ENCODE results near the gene LDLRAD3. TPM values are rescaled to one million over a fixed set of nuclear protein-coding genes. Genes with fewer than 3 reads are reported as not detected.

Gene LDLRAD3
- total and polyA plus RNA-seq, 7 experiments from 2014 or later, result 0.08 to 6.9 (median 0.41) TPM; not detected in 3

- no peak for ATAC-seq
- no peak overlapping the region for H3K27ac Mint-ChIP-seq
- Histone ChIP-seq H3K4me1 (ENCODE audit: control insufficient read depth in 2 of 2, insufficient read depth in 2 of 2, low read length in 2 of 2) (no peaks in the 10 kb centered on the region), H3K4me3 (ENCODE audit: low read length) (no peak overlapping the region), H3K27me3 (ENCODE audit: control insufficient read depth in 2 of 2, insufficient read depth in 2 of 2, low read length in 2 of 2) (no peaks in the 10 kb centered on the region), H3K9me3 (ENCODE audit: control insufficient read depth in 2 of 3, low read length in 3 of 3) (no peaks in the 10 kb centered on the region), H3K27ac (ENCODE audit: low read depth, low read length) (no peak overlapping the region), H3K36me3 (ENCODE audit: control insufficient read depth in 2 of 3, insufficient read depth in 3 of 3, low read length in 3 of 3) (no peaks in the 10 kb centered on the region)
- intact Hi-C loops (cut with micrococcal nuclease), result no loop called here
- H3K9me3 Mint-ChIP-seq, result peaks cover 0 to 11% (median 1%) of the 10 kb centered on the region in 11 donors
- DNase-seq, result no peak
- peaks cover 8 to 22% (median 9%) of the 10 kb centered on the region in 5 donors for H3K27me3 Mint-ChIP-seq
- no peak overlapping the region for H3K4me3 Mint-ChIP-seq
- ChIA-PET POLR2A (no interaction called here), CTCF (no interaction called here)
- no peaks in the 10 kb centered on the region for H3K4me1 Mint-ChIP-seq
- peaks cover 0 to 4% (median 0%) of the 10 kb centered on the region in 5 donors for H3K36me3 Mint-ChIP-seq
Observed at GRCh38 chr11:35976434-35976833, 32.6 kb downstream of the LDLRAD3 start.

- H3K4me3 Mint-ChIP-seq, result no peak overlapping the region
- ATAC-seq (no peak), DNase-seq (no peak)
- Histone ChIP-seq H3K4me3 (ENCODE audit: low read length) (no peak overlapping the region), H3K27ac (ENCODE audit: low read depth, low read length) (no peak overlapping the region), H3K27me3 (ENCODE audit: control insufficient read depth in 2 of 2, insufficient read depth in 2 of 2, low read length in 2 of 2) (no peaks in the 10 kb centered on the region), H3K36me3 (ENCODE audit: control insufficient read depth in 2 of 3, insufficient read depth in 3 of 3, low read length in 3 of 3) (no peaks in the 10 kb centered on the region), H3K4me1 (ENCODE audit: control insufficient read depth in 2 of 2, insufficient read depth in 2 of 2, low read length in 2 of 2) (no peaks in the 10 kb centered on the region), H3K9me3 (ENCODE audit: control insufficient read depth in 2 of 3, low read length in 3 of 3) (no peaks in the 10 kb centered on the region)
- ChIA-PET POLR2A (no interaction called here), CTCF (no interaction called here)
- H3K27me3 Mint-ChIP-seq, result peaks cover 6 to 21% (median 13%) of the 10 kb centered on the region in 5 donors
- peaks cover 0 to 9% (median 0%) of the 10 kb centered on the region in 11 donors for H3K9me3 Mint-ChIP-seq
- intact Hi-C loops (cut with micrococcal nuclease), result no loop called here
- H3K4me1 Mint-ChIP-seq, result no peaks in the 10 kb centered on the region
- H3K36me3 Mint-ChIP-seq, result no peaks in the 10 kb centered on the region
- H3K27ac Mint-ChIP-seq, result no peak overlapping the region
Observed at GRCh38 chr11:35978183-35978582, 34.3 kb downstream of the LDLRAD3 start.

- ATAC-seq (no peak), DNase-seq (no peak)
- no peak overlapping the region for H3K27ac Mint-ChIP-seq
- ChIA-PET CTCF (no interaction called here), POLR2A (no interaction called here)
- H3K36me3 ChIP-seq (ENCODE audit: control insufficient read depth in 2 of 3, insufficient read depth in 3 of 3, low read length in 3 of 3), result no peaks in the 10 kb centered on the region
- H3K9me3 ChIP-seq (ENCODE audit: control insufficient read depth in 2 of 3, low read length in 3 of 3), result no peaks in the 10 kb centered on the region
- peaks cover 0 to 7% (median under 1%) of the 10 kb centered on the region in 11 donors for H3K9me3 Mint-ChIP-seq
- H3K27me3 Mint-ChIP-seq, result peaks cover 6 to 21% (median 13%) of the 10 kb centered on the region in 5 donors
- no peaks in the 10 kb centered on the region for H3K36me3 Mint-ChIP-seq
- no peaks in the 10 kb centered on the region for H3K4me1 ChIP-seq (ENCODE audit: control insufficient read depth in 2 of 2, insufficient read depth in 2 of 2, low read length in 2 of 2)
- H3K4me3 Mint-ChIP-seq, result no peak overlapping the region
- H3K27ac ChIP-seq (ENCODE audit: low read depth, low read length), result no peak overlapping the region
- H3K27me3 ChIP-seq (ENCODE audit: control insufficient read depth in 2 of 2, insufficient read depth in 2 of 2, low read length in 2 of 2), result no peaks in the 10 kb centered on the region
- no peak overlapping the region for H3K4me3 ChIP-seq (ENCODE audit: low read length)
- H3K4me1 Mint-ChIP-seq, result no peaks in the 10 kb centered on the region
- intact Hi-C loops (cut with micrococcal nuclease), result no loop called here
Observed at GRCh38 chr11:35978891-35979290, 35.0 kb downstream of the LDLRAD3 start.

GRCh38 chr11:35980686-35981390 lies 37.0 kb downstream of the LDLRAD3 start:
- no peak overlapping the region for H3K27ac Mint-ChIP-seq
- H3K36me3 ChIP-seq (ENCODE audit: control insufficient read depth in 2 of 3, insufficient read depth in 3 of 3, low read length in 3 of 3), result no peaks in the 10 kb centered on the region
- no peaks in the 10 kb centered on the region for H3K9me3 ChIP-seq (ENCODE audit: control insufficient read depth in 2 of 3, low read length in 3 of 3)
- H3K4me1 Mint-ChIP-seq, result no peaks in the 10 kb centered on the region
- ChIA-PET POLR2A (no interaction called here), CTCF (no interaction called here)
- no peak for ATAC-seq
- intact Hi-C loops (cut with micrococcal nuclease), result no loop called here
- H3K27me3 ChIP-seq (ENCODE audit: control insufficient read depth in 2 of 2, insufficient read depth in 2 of 2, low read length in 2 of 2), result no peaks in the 10 kb centered on the region
- H3K27me3 Mint-ChIP-seq, result peaks cover 2 to 21% (median 9%) of the 10 kb centered on the region in 5 donors
- DNase-seq, result no peak
- H3K36me3 Mint-ChIP-seq, result peaks cover 0 to 4% (median 0%) of the 10 kb centered on the region in 5 donors
- H3K4me1 ChIP-seq (ENCODE audit: control insufficient read depth in 2 of 2, insufficient read depth in 2 of 2, low read length in 2 of 2), result no peaks in the 10 kb centered on the region
- no peak overlapping the region for H3K4me3 Mint-ChIP-seq
- peaks cover 0 to 8% (median 1%) of the 10 kb centered on the region in 11 donors for H3K9me3 Mint-ChIP-seq
- H3K27ac ChIP-seq (ENCODE audit: low read depth, low read length), result no peak overlapping the region
- H3K4me3 ChIP-seq (ENCODE audit: low read length), result no peak overlapping the region

GRCh38 chr11:35981581-35981980 lies 37.7 kb downstream of the LDLRAD3 start:
- H3K4me3 Mint-ChIP-seq, result no peak overlapping the region
- CTCF ChIA-PET, result no interaction called here

GRCh38 chr11:35982061-35982460 lies 38.2 kb downstream of the LDLRAD3 start:
- ATAC-seq (no peak), DNase-seq (no peak)
- no peaks in the 10 kb centered on the region for H3K36me3 ChIP-seq (ENCODE audit: control insufficient read depth in 2 of 3, insufficient read depth in 3 of 3, low read length in 3 of 3)
- POLR2A ChIA-PET, result no interaction called here
- peaks cover 0 to 14% (median 3%) of the 10 kb centered on the region in 5 donors for H3K27me3 Mint-ChIP-seq
- H3K4me1 Mint-ChIP-seq, result no peaks in the 10 kb centered on the region
- CTCF ChIA-PET, result no interaction called here
- H3K9me3 ChIP-seq (ENCODE audit: control insufficient read depth in 2 of 3, low read length in 3 of 3), result no peaks in the 10 kb centered on the region
- peaks cover 0 to 4% (median 0%) of the 10 kb centered on the region in 5 donors for H3K36me3 Mint-ChIP-seq
- peaks cover 0 to 13% (median 1%) of the 10 kb centered on the region in 11 donors for H3K9me3 Mint-ChIP-seq
- no peak overlapping the region for H3K4me3 ChIP-seq (ENCODE audit: low read length)
- no peak overlapping the region for H3K4me3 Mint-ChIP-seq
- no peak overlapping the region for H3K27ac Mint-ChIP-seq
- no peaks in the 10 kb centered on the region for H3K27me3 ChIP-seq (ENCODE audit: control insufficient read depth in 2 of 2, insufficient read depth in 2 of 2, low read length in 2 of 2)
- no peak overlapping the region for H3K27ac ChIP-seq (ENCODE audit: low read depth, low read length)
- intact Hi-C loops (cut with micrococcal nuclease), result no loop called here
- no peaks in the 10 kb centered on the region for H3K4me1 ChIP-seq (ENCODE audit: control insufficient read depth in 2 of 2, insufficient read depth in 2 of 2, low read length in 2 of 2)

More at GRCh38 chr11:35981581-35981980, 37.7 kb downstream of the LDLRAD3 start:
- ATAC-seq (no peak), DNase-seq (no peak)
- POLR2A ChIA-PET, result no interaction called here
- Mint-ChIP-seq H3K36me3 (peaks cover 0 to 4% (median 0%) of the 10 kb centered on the region in 5 donors), H3K4me1 (no peaks in the 10 kb centered on the region), H3K27ac (no peak overlapping the region), H3K27me3 (peaks cover 2 to 17% (median 4%) of the 10 kb centered on the region in 5 donors), H3K9me3 (peaks cover 0 to 13% (median 0%) of the 10 kb centered on the region in 11 donors)
- no peaks in the 10 kb centered on the region for H3K4me1 ChIP-seq (ENCODE audit: control insufficient read depth in 2 of 2, insufficient read depth in 2 of 2, low read length in 2 of 2)
- no peaks in the 10 kb centered on the region for H3K9me3 ChIP-seq (ENCODE audit: control insufficient read depth in 2 of 3, low read length in 3 of 3)
- H3K36me3 ChIP-seq (ENCODE audit: control insufficient read depth in 2 of 3, insufficient read depth in 3 of 3, low read length in 3 of 3), result no peaks in the 10 kb centered on the region
- no peak overlapping the region for H3K27ac ChIP-seq (ENCODE audit: low read depth, low read length)
- H3K27me3 ChIP-seq (ENCODE audit: control insufficient read depth in 2 of 2, insufficient read depth in 2 of 2, low read length in 2 of 2), result no peaks in the 10 kb centered on the region
- H3K4me3 ChIP-seq (ENCODE audit: low read length), result no peak overlapping the region
- intact Hi-C loops (cut with micrococcal nuclease), result no loop called here

- ChIA-PET CTCF (no interaction called here), POLR2A (no interaction called here)
- ATAC-seq, result no peak
- peaks cover 0 to 13% (median 3%) of the 10 kb centered on the region in 11 donors for H3K9me3 Mint-ChIP-seq
- H3K27me3 Mint-ChIP-seq, result peaks cover 2 to 13% (median 8%) of the 10 kb centered on the region in 5 donors
- H3K4me1 ChIP-seq (ENCODE audit: control insufficient read depth in 2 of 2, insufficient read depth in 2 of 2, low read length in 2 of 2), result no peaks in the 10 kb centered on the region
- no peak for DNase-seq
- no peak overlapping the region for H3K27ac Mint-ChIP-seq
- H3K9me3 ChIP-seq (ENCODE audit: control insufficient read depth in 2 of 3, low read length in 3 of 3), result no peaks in the 10 kb centered on the region
- no peaks in the 10 kb centered on the region for H3K36me3 ChIP-seq (ENCODE audit: control insufficient read depth in 2 of 3, insufficient read depth in 3 of 3, low read length in 3 of 3)
- H3K4me3 ChIP-seq (ENCODE audit: low read length), result no peak overlapping the region
- no peaks in the 10 kb centered on the region for H3K4me1 Mint-ChIP-seq
- H3K27ac ChIP-seq (ENCODE audit: low read depth, low read length), result no peak overlapping the region
- H3K27me3 ChIP-seq (ENCODE audit: control insufficient read depth in 2 of 2, insufficient read depth in 2 of 2, low read length in 2 of 2), result no peaks in the 10 kb centered on the region
- intact Hi-C loops (cut with micrococcal nuclease), result no loop called here
- peaks cover 0 to 4% (median 0%) of the 10 kb centered on the region in 5 donors for H3K36me3 Mint-ChIP-seq
- H3K4me3 Mint-ChIP-seq, result no peak overlapping the region
Observed at GRCh38 chr11:35983981-35984380, 40.1 kb downstream of the LDLRAD3 start.

Measured in naive thymus-derived CD4-positive, alpha-beta T cell (primary cell).